ENCODE results near the gene SF3A1. TPM values are rescaled to one million over a fixed set of nuclear protein-coding genes. Genes with fewer than 3 reads are reported as not detected.

The SF3A1 gene
- total and polyA plus RNA-seq, 9 of the 15 experiments (the other 6 are each of a cell fraction or from before 2014, with no cell fraction given): 6.7 to 228 (median 13.0) TPM

- TF ChIP-seq ZBED1 (IDR thresholded peaks at IDR 0.05) (no peak), AFF4 (CRISPR knock-in tag; IDR thresholded peaks at IDR 0.05) (no peak)
Measured at GRCh38 chr22:30289141-30289979, 67.3 kb downstream of the SF3A1 start, which contains the start of gene CASTOR1 (continued).

- ATAC-seq (no peak), FAIRE-seq (no peak), DNase-seq (ENCODE audit: extremely low read depth in 1 of 4, low spot score in 3 of 4) (no peak)
- Histone ChIP-seq H3K27me3 (ENCODE audit: control insufficient read depth in 2 of 2, insufficient read depth in 2 of 2, low read length in 2 of 2) (no peaks in the 10 kb centered on the region), H3K4me3 (peak overlapping the region; percentile 58), H3K9me1 (ENCODE audit: control insufficient read depth, insufficient read depth, low read length) (no peaks in the 10 kb centered on the region), H3K36me3 (ENCODE audit: control insufficient read depth, insufficient read depth, low read length) (peaks cover 11% of the 10 kb centered on the region; the same call in 1 of the 3 replicates), H3K79me2 (ENCODE audit: control insufficient read depth, insufficient read depth, low read length) (no peaks in the 10 kb centered on the region), H3K9ac (ENCODE audit: insufficient read depth in 1 of 2, low read depth in 2 of 2, low read length in 2 of 2) (peak overlapping the region in 1 of 2 experiments; percentile 84; a peak in 3 of 4 replicates), H3K27ac (ENCODE audit: extremely low read depth, low read depth, low read length) (no peak overlapping the region), H4K20me1 (replicated peaks; ENCODE audit: control insufficient read depth, insufficient read depth, low read length) (peaks cover 6% of the 10 kb centered on the region; the same call in 1 of the 2 replicates), H3K4me2 (ENCODE audit: insufficient read depth, low read length) (peak overlapping the region; percentile 60), H2AFZ (ENCODE audit: low read depth, low read length) (peak overlapping the region; percentile 77; the same call in 1 of the 2 replicates), H3K4me1 (replicated peaks in 1 of 2; ENCODE audit: control insufficient read depth in 2 of 2, insufficient read depth in 2 of 2, low read length in 2 of 2) (peaks cover 21 to 65% of the 10 kb centered on the region in 2 experiments; a peak in 4 of 5 replicates), H3K9me3 (replicated peaks; ENCODE audit: control insufficient read depth, insufficient read depth, low read depth, low read length) (no peaks in the 10 kb centered on the region)
- intact Hi-C loops (cut with micrococcal nuclease) (loop anchor here (2.0 kb wide), 1 partner anchor 38 kb away; the partner anchor contains the start of gene TBC1D10A), in situ Hi-C loops (cut with MboI) (loop anchor here (10.0 kb wide), 1 partner anchor 316 kb away; the partner anchor contains the start of gene TCN2)
- WGBS (ENCODE audit: insufficient coverage, low coverage, missing lambda C conversion rate): 34% methylated on average over 20 of the region's 27 CpGs
- POLR2A ChIA-PET: interaction anchor here (0.6 to 1.4 kb wide), 3 partner anchors 11 to 69 kb away, joined by 5 to 8 read pairs (median 6); no protein-coding TSS in a partner anchor
- CTCF ChIA-PET (ENCODE audit: low intra/inter-chr PET ratio): interaction anchor here (1.2 to 2.9 kb wide), 5 partner anchors 26 to 197 kb away, joined by 3 to 31 read pairs (median 17); partner anchors contain the start of gene RNF215
- BruUV-seq (replicated peaks): no TSS peak
- TF ChIP-seq ZFP36 (IDR thresholded peaks at IDR 0.05; ENCODE audit: low read depth, low read length, partially characterized antibody) (peak; percentile 77), PTBP1 (IDR thresholded peaks at IDR 0.05; ENCODE audit: low read depth, low read length) (0 out of 2 replicates have a peak, but pooled peaks have one; percentile 36), ZFP1 (CRISPR knock-in tag; IDR thresholded peaks at IDR 0.05) (no peak), NCOA1 (IDR thresholded peaks at IDR 0.05; ENCODE audit: low read depth) (no peak), ZNF263 (CRISPR knock-in tag; IDR thresholded peaks at IDR 0.05; ENCODE audit: borderline replicate concordance) (no peak), KAT2B (IDR thresholded peaks at IDR 0.05; ENCODE audit: low read depth, low read length) (no peak), BCOR (IDR thresholded peaks at IDR 0.05) (peak; percentile 87), ZNF224 (CRISPR knock-in tag; IDR thresholded peaks at IDR 0.05) (no peak), BCL6 (CRISPR knock-in tag; IDR thresholded peaks at IDR 0.05) (no peak), SMARCA5 (IDR thresholded peaks at IDR 0.05) (peak; percentile 72), ZBTB7A (IDR thresholded peaks at IDR 0.05; ENCODE audit: borderline replicate concordance, control insufficient read depth, low read depth, low read length) (0 out of 2 replicates have a peak, but pooled peaks have one; percentile 19), ZFX (CRISPR knock-in tag; IDR thresholded peaks at IDR 0.05) (peak; percentile 47; the same call in 1 of the 2 replicates), CEBPB (tag; IDR thresholded peaks at IDR 0.05) (no peak), SAP30 (IDR thresholded peaks at IDR 0.05; ENCODE audit: borderline replicate concordance, insufficient read depth, low read depth, low read length, poor library complexity, severe bottlenecking) (no peak)
Measured at GRCh38 chr22:30288419-30289140, 68.1 kb downstream of the SF3A1 start.

Data from K562 (cell line).